RWPE2 (cell line): Measurements from ENCODE around the gene DDX54.

Experiments
- ATAC-seq: fragments of 200-7000 bp; cut with Tn5 transposase; 3 replicates; pipeline ENCODE4 v1.9.1; 2021; ENCODE audit warnings: low read depth
- DNase-seq: peaks from one replicate; pipeline ENCODE4 v3.0.0-alpha.2; 2020; ENCODE audit warnings: low spot score
- H3K27ac ChIP-seq: fragments of 450-650 bp; 2 replicates; pipeline ENCODE4 v1.5.1; 2017; ENCODE audit warnings: mild to moderate bottlenecking; ENCODE audit not compliant: poor library complexity, severe bottlenecking
- H3K27me3 ChIP-seq: fragments of 250-450 bp; sonication (Bioruptor Pico); 2 replicates; pipeline ENCODE4 v1.5.1; 2021; ENCODE audit warnings: mild to moderate bottlenecking, moderate library complexity; ENCODE audit not compliant: insufficient read depth, poor library complexity, severe bottlenecking
- H3K36me3 ChIP-seq: fragments of 250-450 bp; sonication (Bioruptor Pico); 2 replicates; pipeline ENCODE4 v1.5.1; 2020; ENCODE audit warnings: low read depth, mild to moderate bottlenecking, moderate library complexity
- H3K4me1 ChIP-seq: fragments of 250-450 bp; sonication (Bioruptor Pico); 2 replicates; pipeline ENCODE4 v1.5.1; 2021; ENCODE audit warnings: mild to moderate bottlenecking, moderate library complexity; ENCODE audit not compliant: insufficient read depth, poor library complexity, severe bottlenecking
- H3K4me3 ChIP-seq: fragments of 250-450 bp; sonication (Bioruptor Pico); 2 replicates; pipeline ENCODE4 v1.5.1; 2021; ENCODE audit warnings: mild to moderate bottlenecking, moderate library complexity; ENCODE audit not compliant: severe bottlenecking
- H3K9me3 ChIP-seq: fragments of 250-450 bp; sonication (Bioruptor Pico); 2 replicates; pipeline ENCODE4 v1.5.1; 2021; ENCODE audit warnings: mild to moderate bottlenecking, moderate library complexity; ENCODE audit not compliant: severe bottlenecking
- CTCF ChIP-seq: fragments of 450-650 bp; IDR thresholded peaks from one replicate; pipeline ENCODE4 v1.5.1; 2017; ENCODE audit warnings: mild to moderate bottlenecking, moderate library complexity; ENCODE audit not compliant: poor library complexity, severe bottlenecking

The DDX54 gene

GRCh38 chr12:113195598-113195997 is 10.3 kb upstream of the DDX54 start:
- Histone ChIP-seq H3K36me3 (peaks cover 19% of the 10 kb centered on the region), H3K4me3 (no peak overlapping the region), H3K4me1 (peaks cover 12% of the 10 kb centered on the region), H3K27ac (no peak overlapping the region), H3K27me3 (no peaks in the 10 kb centered on the region), H3K9me3 (no peaks in the 10 kb centered on the region)
- no peak for TF ChIP-seq CTCF
- DNase-seq (no peak), ATAC-seq (no peak)

DNA sequence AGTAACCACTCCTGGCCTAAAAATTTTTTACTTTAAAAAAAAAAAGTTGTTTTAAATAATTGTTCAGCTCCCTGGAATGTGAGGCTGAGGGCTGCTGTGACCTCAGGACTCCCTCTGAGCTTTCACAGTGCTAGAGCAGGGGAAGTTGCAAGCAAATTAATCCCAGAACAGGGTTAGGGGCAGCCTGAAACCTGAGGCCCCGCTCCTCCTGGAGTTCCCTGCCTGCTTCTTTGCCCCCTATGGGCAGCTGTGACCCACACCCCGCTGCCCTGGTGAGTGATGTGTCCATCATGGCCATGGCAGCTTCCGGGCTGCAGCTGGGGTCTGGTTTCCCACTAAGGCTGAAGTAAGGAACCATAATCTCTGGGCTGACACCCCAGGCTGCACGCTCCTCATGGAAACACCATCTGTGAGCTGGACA is 9.7 kb upstream of the DDX54 start:
- H3K27ac ChIP-seq: peak overlapping the region; percentile 62
- peaks cover 22% of the 10 kb centered on the region for H3K36me3 ChIP-seq
- peaks cover 12% of the 10 kb centered on the region for H3K4me1 ChIP-seq
- H3K9me3 ChIP-seq: no peaks in the 10 kb centered on the region
- no peak for DNase-seq
- ATAC-seq: peak; percentile 15; the same call in 1 of the 3 replicates
- no peak overlapping the region for H3K4me3 ChIP-seq
- no peak for TF ChIP-seq CTCF
- H3K27me3 ChIP-seq: no peaks in the 10 kb centered on the region

DNA sequence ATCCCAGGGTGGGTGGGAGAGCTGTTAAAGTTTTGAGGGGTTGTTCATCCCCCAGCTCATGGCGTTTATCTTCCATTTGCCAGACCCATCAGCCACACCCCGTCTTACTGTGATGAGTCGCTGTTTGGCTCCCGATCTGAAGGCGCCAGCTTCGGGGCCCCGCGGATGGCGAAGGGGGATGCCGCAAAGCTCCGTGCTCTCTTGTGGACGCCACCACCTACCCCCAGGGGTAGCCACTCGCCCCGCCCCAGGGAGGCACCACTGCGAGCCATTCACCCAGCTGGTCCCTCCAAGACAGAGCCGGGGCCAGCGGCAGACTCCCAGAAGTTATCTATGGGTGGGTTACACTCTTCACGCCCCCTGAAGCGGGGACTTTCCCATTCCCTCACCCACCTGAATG is 5.9 kb upstream of the DDX54 start:
- H3K9me3 ChIP-seq: no peaks in the 10 kb centered on the region
- peaks cover 37% of the 10 kb centered on the region for H3K36me3 ChIP-seq
- no peak for TF ChIP-seq CTCF
- H3K4me1 ChIP-seq: peaks cover 12% of the 10 kb centered on the region
- no peak for ATAC-seq
- no peak for DNase-seq
- no peak overlapping the region for H3K27ac ChIP-seq
- H3K4me3 ChIP-seq: no peak overlapping the region
- H3K27me3 ChIP-seq: no peaks in the 10 kb centered on the region

- ATAC-seq (peak; percentile 37; the same call in 2 of the 3 replicates), DNase-seq (no peak)
- peaks cover 37% of the 10 kb centered on the region for H3K36me3 ChIP-seq
- H3K9me3 ChIP-seq: no peaks in the 10 kb centered on the region
- TF ChIP-seq CTCF: no peak
- no peak overlapping the region for H3K4me3 ChIP-seq
- H3K27ac ChIP-seq: no peak overlapping the region
- no peaks in the 10 kb centered on the region for H3K27me3 ChIP-seq
- peaks cover 12% of the 10 kb centered on the region for H3K4me1 ChIP-seq
Observed at GRCh38 chr12:113190761-113191160, 5.5 kb upstream of the DDX54 start.

DNA sequence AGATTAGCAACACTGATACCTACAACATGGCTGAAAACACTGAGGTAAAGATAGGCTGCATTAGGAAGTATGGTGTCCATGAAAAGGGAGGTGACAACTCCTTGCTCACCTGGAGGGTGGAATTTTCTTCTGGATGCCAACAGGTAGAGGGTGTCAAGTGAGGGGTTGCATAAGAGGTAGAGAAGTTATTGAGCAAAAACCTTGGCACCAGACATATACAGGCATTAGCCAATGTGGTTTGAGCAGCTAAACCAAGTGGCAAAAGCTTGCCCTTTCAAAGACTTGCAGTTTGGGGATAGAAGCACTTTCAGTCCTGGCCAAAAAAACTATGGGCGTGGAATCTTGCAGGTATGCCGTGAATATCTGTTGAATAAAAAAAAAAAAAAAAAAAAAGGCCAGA is 4.1 kb upstream of the DDX54 start:
- H3K4me1 ChIP-seq: peaks cover 11% of the 10 kb centered on the region
- DNase-seq (no peak), ATAC-seq (no peak)
- H3K36me3 ChIP-seq: peaks cover 38% of the 10 kb centered on the region
- H3K4me3 ChIP-seq: no peak overlapping the region
- no peaks in the 10 kb centered on the region for H3K27me3 ChIP-seq
- H3K27ac ChIP-seq: no peak overlapping the region
- TF ChIP-seq CTCF: no peak
- H3K9me3 ChIP-seq: no peaks in the 10 kb centered on the region
